ENCODE results near the gene ASIC3.

- TF ChIP-seq POLR2A (IDR thresholded peaks at IDR 0.05) (no peak), CTCF (IDR thresholded peaks at IDR 0.05) (no peak)
Observed at GRCh38 chr7:151032936-151033863, 15.1 kb upstream of the ASIC3 start.

Data from Peyer's patch (tissue), 4 donors.